Astrocyte (in vitro differentiated cells and primary cell): ENCODE measurements around the gene SLC38A10.

Experiments
- CTCF ChIP-seq: IDR thresholded peaks from 2 replicates; pipeline ENCODE4 v1.5.1; 2011; ENCODE audit warnings: low read depth, mild to moderate bottlenecking, inconsistent platforms, low read length, moderate library complexity; ENCODE audit not compliant: insufficient read depth
- EZH2 ChIP-seq: IDR thresholded peaks from 2 replicates; pipeline ENCODE4 v1.6.1; 2012; ENCODE audit warnings: mild to moderate bottlenecking, low read length, inconsistent platforms; ENCODE audit not compliant: insufficient read depth

GRCh38 chr17:81311946-81312345 is 16.8 kb upstream of the SLC38A10 start:
- TF ChIP-seq CTCF = no peak
- no peak for TF ChIP-seq EZH2
